NCI-H748 (cell line): ENCODE measurements around the gene SNRPF.
"Not testable (repeated sequence)": the region's sequence is repeated elsewhere in the genome, so short reads cannot be mapped to it uniquely, and the experiment has no call there.

Source experiments
- DNase-seq: peaks from one replicate; lab custom pipeline; 2025; ENCODE audit not compliant: unreplicated experiment; lab: John Stamatoyannopoulos, UW

Gene SNRPF

GRCh38 chr12:95858451-95859343 is at the start of gene SNRPF:
Gene SNRPF (plus strand): TSS chr12:95858952. CDS start chr12:95859074, 122 bp downstream.
- peak; percentile 98 for DNase-seq

DNA sequence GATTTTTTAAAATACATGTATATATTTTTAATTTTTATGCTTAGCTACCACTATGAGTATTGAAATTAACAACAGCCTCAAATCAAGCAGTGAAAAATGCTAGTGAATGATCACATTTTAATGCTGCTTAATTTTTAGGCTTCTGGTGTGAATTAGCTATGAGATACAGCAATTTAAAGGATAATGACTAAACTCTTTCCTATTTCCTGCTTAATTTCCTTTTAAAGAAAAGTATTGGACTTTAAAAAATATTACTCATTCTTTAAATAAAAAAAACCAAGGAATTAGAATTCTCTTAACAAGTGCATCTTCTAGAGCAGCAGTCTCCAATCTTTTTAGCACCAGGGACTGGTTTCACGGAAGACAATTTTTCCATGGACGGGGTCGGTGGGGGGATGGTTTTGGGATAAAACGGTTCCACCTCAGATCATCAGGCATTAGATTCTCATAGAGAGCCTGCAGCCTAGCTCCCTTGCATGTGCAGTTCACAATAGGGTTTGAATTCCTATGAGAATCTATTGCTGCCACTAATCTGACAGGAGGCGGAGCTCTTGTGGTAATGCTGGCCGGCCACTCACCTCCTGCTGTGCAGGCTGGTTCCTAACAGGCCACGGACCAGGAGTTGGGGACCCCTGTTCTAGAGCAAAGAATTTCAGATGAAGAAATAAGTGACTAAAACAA is 49.6 kb upstream of the SNRPF start:
- no peak for DNase-seq

GRCh38 chr12:95810411-95810810 is 48.3 kb upstream of the SNRPF start:
- no peak for DNase-seq

- DNase-seq = not testable (repeated sequence)
Measured at GRCh38 chr12:95812155-95812554, 46.6 kb upstream of the SNRPF start.

- DNase-seq = peak; percentile 48
Measured at GRCh38 chr12:95815632-95816212, 43.0 kb upstream of the SNRPF start.

- peak; percentile 80 for DNase-seq
Measured at GRCh38 chr12:95820096-95820703, 38.6 kb upstream of the SNRPF start.

DNA sequence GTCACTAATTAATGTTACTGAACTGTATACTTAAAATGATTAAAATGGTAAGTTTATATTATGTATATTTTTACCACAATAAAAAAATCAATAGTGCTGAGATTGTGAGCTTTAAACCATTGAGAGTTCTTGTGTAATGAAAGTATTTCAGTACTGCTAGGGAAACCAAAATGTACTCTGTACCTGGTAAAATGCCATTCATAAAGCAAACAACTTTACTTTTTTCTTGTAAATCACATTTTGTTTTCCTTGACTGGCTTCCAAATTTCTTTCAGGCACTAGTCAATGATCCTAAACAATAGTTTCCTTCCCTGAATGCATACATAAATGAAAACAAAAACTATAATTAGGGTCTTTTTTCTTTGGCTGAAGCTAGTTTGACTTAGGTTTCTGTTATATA is 29.4 kb upstream of the SNRPF start:
- no peak for DNase-seq

DNA sequence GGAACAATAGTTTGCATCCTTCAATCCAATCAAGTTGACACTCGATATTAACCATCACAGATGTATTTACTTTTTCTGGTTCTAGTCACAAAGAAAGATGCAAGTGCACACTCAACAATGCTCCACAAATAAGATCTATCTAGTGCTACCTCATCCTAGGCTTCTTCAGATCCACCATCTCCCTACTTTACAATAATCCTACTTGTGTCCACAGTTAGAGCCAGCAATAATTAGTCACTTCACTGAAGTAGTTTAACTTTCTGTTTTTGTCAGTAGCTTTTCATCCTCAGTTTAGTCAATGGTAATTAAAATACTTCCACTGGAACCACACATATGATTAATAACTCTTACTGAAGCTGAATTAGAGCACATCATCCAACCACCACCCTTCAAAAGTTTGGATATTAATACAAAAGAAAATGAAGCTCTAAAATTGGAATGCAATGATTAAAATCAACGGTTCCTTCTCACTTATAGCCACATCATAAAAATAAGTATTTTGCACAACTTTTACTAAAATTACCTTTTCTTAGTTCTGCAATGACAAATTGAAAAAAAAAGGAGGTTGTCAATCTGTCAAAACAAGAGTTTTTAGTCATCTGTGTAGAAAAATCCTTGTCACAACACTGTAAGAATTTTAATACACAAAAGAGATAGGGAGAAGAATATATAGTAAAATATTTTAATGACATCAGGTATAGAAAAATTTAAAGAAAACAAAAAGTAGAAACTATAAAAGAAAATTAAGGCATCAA is 28.2 kb upstream of the SNRPF start:
- DNase-seq = no peak

GRCh38 chr12:95834572-95834971 is 24.2 kb upstream of the SNRPF start:
- DNase-seq = no peak

GRCh38 chr12:95836185-95836609 is 22.6 kb upstream of the SNRPF start:
- DNase-seq = peak; percentile 79

GRCh38 chr12:95836630-95837239 is 22.0 kb upstream of the SNRPF start:
- no peak for DNase-seq

DNA sequence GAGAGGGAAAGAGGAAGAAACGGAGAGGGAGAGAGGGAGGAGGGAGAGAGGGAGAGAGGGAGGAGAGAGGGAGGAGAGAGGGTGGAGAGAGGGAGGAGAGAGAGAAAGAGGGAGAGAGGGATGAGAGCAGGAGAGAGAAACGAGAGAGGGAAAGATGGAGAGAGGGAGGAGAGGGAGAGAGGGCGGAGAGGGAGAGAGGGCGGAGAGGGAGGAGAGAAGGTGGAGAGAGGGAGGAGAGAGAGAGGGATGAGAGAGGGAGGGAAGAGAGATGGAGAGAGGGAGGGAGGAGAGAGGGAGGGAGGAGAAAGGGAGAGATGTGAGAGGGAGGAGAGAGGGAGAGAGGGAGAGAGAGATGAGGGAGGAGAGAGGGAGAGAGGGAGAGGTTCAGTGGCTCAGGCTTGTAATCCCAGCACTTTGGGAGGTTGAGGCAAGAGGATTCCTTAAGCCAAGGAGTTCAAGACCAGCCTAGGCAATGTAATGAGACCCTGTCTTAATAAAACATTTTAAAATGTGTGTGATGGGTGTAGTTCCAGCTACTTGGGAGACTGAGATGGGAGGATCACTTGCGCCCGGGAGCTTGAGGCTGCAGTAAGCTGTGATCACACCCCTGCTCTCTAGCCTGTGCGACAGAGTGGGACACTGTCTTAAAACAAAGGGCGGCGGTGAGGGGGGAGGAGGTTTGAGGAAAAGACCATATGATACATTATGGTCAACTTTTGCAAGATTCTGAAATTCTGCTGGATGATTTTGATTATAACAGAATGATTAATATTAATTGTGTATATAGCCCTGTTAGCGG is 21.3 kb upstream of the SNRPF start:
- DNase-seq = no peak

DNA sequence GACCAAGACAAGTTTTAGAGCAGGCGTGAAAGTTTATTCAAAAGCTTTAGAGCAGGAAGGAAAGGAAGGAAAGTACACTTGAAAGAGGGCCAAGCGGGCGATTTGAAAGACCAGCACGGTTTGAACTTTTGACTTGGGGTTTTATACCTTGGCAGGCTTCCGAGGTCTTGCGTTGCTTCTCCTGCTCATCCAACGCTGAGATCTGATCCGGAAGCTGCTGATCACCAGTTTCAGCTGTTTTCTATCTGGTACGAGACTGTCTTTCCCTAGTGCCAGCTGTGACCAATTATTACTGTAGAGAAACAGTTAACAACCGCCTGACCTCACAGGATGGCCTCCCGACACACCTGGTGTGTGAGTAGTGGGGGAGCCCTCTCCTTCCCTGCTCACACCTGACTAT is 20.6 kb upstream of the SNRPF start:
- peak; percentile 90 for DNase-seq

- not testable (repeated sequence) for DNase-seq
Measured at GRCh38 chr12:95842426-95842825, 16.3 kb upstream of the SNRPF start.

DNA sequence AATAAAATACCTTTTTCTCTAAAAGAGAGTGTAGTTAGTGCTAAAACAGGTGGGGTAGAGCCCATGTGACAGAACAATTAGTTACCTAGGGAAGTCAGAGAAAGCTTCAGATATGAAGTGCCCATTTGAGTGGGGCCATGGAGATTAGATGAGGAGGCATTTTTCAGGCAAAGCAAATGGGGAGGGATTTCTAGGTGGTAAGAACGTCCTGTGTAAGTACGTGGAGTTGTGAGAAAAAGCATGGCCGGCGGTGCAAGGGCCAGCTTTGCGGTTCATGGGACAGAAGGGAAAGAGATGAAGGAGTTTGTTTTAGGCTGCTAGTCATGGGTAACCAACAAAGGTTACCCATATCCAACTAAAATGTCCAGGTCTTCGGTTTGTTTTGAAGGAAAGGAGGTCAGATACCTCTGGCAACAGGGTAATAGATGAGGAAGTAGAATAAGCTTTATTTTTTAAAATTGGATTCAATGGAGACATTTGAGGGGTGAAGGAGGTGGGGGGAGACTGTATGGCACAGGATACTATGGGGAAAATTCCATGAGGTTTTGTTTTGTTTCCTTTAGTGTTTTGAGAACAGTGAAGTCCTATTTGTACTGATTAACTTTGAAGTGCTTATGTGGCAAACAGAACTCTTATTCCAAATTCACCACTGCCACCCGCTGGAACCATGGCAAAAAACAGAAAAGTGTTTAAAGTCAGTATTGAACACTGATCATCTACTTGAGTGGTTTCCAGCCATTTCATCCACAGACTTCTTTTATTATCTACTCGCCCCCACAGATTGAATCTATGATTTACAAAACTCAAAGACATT is 10.0 kb upstream of the SNRPF start:
- peak; percentile 57 for DNase-seq

GRCh38 chr12:95851606-95852005 is 7.1 kb upstream of the SNRPF start:
- no peak for DNase-seq

- DNase-seq = no peak
Measured at GRCh38 chr12:95852133-95852532, 6.6 kb upstream of the SNRPF start.

DNA sequence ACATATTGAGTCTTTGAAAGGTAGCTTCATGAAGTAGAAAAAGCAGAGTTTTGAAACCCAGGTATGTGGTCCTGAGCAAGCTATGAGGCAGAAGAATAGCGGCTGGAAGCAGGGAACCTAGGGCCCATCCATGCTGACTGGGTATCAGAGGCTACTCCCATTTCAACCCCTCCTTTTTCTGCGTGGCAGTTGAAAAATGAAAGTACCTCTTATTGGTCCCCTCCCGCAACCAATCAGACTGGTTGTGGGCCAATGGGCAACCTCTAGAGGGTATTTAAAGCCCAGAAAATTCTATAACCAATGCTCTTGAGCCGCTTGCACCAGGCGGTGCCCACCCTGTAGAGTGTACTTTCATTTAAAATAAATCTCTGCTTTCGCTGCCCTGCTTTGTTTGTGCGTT is 1.6 kb upstream of the SNRPF start:
- peak; percentile 9 for DNase-seq

- peak; percentile 39 for DNase-seq
Measured at GRCh38 chr12:95857799-95858198, 953 bp upstream of the SNRPF start.
